OCI-LY1 (cell line): ENCODE data around the gene GALR1.

Experiments used
- CTCF ChIP-seq: fragments of 200-600 bp; sonication (generic), shearing (Covaris generic); IDR thresholded peaks from 2 replicates; pipeline ENCODE4 v1.5.1; 2017; ENCODE audit warnings: mild to moderate bottlenecking, antibody characterized with exemption, low read length, moderate library complexity, mixed read lengths
- EZH2 ChIP-seq: fragments of 200-600 bp; sonication (generic), shearing (Covaris generic); IDR thresholded peaks from 2 replicates; pipeline ENCODE4 v1.8.0; 2017; ENCODE audit warnings: borderline replicate concordance, mixed run types, mild to moderate bottlenecking, antibody characterized with exemption, low read length, moderate library complexity, mixed read lengths

GRCh38 chr18:77254711-77255405 lies 5.2 kb downstream of the GALR1 start:
- no peak for TF ChIP-seq EZH2
- no peak for TF ChIP-seq CTCF
